ENCODE data around the gene SLC1A7. TPM values are rescaled to one million over a fixed set of nuclear protein-coding genes. Genes with fewer than 3 reads are reported as not detected.

Gene SLC1A7
- total and polyA plus RNA-seq, 2 donors (not counting 1 experiment from before 2014, with no cell fraction given) = 0.10 TPM; not detected in 1

DNA sequence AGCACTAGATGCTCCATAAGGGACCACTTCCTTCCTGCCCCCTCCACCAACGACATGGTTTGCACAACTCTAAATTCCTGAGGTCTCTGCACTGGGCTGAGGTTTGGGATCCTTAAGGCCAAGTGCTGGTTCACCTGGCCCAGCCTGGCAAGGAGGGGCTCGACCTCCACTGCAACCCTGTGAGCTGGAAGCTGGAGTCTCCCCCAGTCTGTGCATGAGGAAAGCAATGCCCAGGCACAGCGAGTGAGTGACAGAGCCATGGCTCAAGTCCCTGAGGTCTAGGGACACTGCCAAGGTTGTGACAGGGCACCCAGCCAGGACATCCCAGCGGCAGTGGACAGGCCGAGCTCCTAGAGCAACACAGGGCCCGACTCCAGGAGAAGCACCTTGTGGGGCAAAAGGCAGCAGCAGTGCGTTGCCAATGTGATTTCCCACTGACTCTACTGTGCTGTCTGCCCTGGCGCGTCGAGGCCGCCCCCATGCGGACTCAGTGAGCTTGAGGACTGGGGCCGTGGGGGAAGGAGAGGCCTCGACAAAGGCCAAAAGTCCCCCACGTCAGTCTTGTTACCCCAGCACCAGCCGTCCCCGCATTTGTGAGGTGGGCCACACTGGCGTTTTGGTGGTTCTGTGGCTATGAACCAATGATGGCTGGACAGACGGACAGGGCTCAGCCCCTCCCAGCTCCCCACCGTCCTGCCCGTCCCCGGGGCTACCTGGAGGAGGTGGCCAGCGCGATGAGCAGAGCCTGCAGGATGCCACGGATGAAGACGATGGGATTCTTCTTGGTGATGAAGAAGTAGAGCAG, 50.4 kb downstream of the SLC1A7 start:
- Histone ChIP-seq H3K27me3 (replicated peaks in 1 of 4; ENCODE audit: control extremely low read depth in 1 of 4, control insufficient read depth in 3 of 4, insufficient read depth in 4 of 4, low read length in 3 of 4) (no peaks in the 10 kb centered on the region), H3K4me2 (replicated peaks; ENCODE audit: low read depth, low read length, poor library complexity, severe bottlenecking) (no peak overlapping the region), H4K20me1 (ENCODE audit: control insufficient read depth, insufficient read depth, low read length, poor library complexity, severe bottlenecking) (no peaks in the 10 kb centered on the region), H2AFZ (ENCODE audit: insufficient read depth, low read depth, low read length, poor library complexity, severe bottlenecking) (no peak overlapping the region), H3K4me3 (ENCODE audit: control extremely low read depth in 1 of 5, extremely low read depth in 1 of 5, insufficient read depth in 1 of 5, low read depth in 2 of 5, low read length in 4 of 5) (no peak overlapping the region), H3K4me1 (ENCODE audit: control insufficient read depth in 2 of 2, insufficient read depth in 2 of 2, low read length in 2 of 2) (no peaks in the 10 kb centered on the region), H3K36me3 (replicated peaks in 1 of 2; ENCODE audit: control extremely low read depth in 1 of 2, control insufficient read depth in 1 of 2, extremely low read depth in 1 of 2, insufficient read depth in 2 of 2, low read length in 1 of 2) (no peaks in the 10 kb centered on the region), H3K79me2 (ENCODE audit: control insufficient read depth, insufficient read depth, low read length) (no peaks in the 10 kb centered on the region), H3K9ac (ENCODE audit: low read length) (no peak overlapping the region), H3K27ac (ENCODE audit: low read length in 2 of 2) (no peak overlapping the region), H3K9me3 (ENCODE audit: control extremely low read depth in 1 of 3, control insufficient read depth in 2 of 3, insufficient read depth in 1 of 3, low read length in 2 of 3) (peaks cover 0 to 16% (median 0%) of the 10 kb centered on the region in 3 donors)
- DNase-seq (no peak), ATAC-seq (ENCODE audit: low read depth) (no peak)
- no peak for TF ChIP-seq EZH2 (IDR thresholded peaks at IDR 0.05; ENCODE audit: borderline replicate concordance, insufficient read depth, low read depth, low read length, poor library complexity, severe bottlenecking)
- TF ChIP-seq, protein P1, sequence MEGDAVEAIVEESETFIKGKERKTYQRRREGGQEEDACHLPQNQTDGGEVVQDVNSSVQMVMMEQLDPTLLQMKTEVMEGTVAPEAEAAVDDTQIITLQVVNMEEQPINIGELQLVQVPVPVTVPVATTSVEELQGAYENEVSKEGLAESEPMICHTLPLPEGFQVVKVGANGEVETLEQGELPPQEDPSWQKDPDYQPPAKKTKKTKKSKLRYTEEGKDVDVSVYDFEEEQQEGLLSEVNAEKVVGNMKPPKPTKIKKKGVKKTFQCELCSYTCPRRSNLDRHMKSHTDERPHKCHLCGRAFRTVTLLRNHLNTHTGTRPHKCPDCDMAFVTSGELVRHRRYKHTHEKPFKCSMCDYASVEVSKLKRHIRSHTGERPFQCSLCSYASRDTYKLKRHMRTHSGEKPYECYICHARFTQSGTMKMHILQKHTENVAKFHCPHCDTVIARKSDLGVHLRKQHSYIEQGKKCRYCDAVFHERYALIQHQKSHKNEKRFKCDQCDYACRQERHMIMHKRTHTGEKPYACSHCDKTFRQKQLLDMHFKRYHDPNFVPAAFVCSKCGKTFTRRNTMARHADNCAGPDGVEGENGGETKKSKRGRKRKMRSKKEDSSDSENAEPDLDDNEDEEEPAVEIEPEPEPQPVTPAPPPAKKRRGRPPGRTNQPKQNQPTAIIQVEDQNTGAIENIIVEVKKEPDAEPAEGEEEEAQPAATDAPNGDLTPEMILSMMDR (IDR thresholded peaks at IDR 0.05) = no peak
- H3K9me3 Mint-ChIP-seq (ENCODE audit: insufficient read depth) = no peaks in the 10 kb centered on the region
- WGBS (ENCODE audit: insufficient coverage) = 89% methylated on average over 23 of the region's 26 CpGs
- intact Hi-C loops (cut with micrococcal nuclease) = no loop called here
- H3K27ac Mint-ChIP-seq = no peak overlapping the region
- ChIA-PET CTCF (no interaction called here), POLR2A (no interaction called here)
- no peak overlapping the region for H3K4me3 Mint-ChIP-seq
- H3K27me3 Mint-ChIP-seq = no peaks in the 10 kb centered on the region
- H3K4me1 Mint-ChIP-seq = no peaks in the 10 kb centered on the region
